Stimulated activated CD8-positive, alpha-beta memory T cell treated with anti-CD3 and anti-CD28 coated beads, Interleukin-12 subunit alpha, Interleukin-12 subunit beta, amount 100 ng/mL, for 24 hours (primary cell): Measurements from ENCODE around the gene MOV10L1.
A peak's percentile ranks its signal among the peaks of the same experiment; 100 is the strongest.

ENCODE experiments used
- DNase-seq: peaks from one replicate; pipeline ENCODE4 v3.0.0-alpha.2; 2020; ENCODE audit errors: extremely low read depth

Gene MOV10L1

DNA sequence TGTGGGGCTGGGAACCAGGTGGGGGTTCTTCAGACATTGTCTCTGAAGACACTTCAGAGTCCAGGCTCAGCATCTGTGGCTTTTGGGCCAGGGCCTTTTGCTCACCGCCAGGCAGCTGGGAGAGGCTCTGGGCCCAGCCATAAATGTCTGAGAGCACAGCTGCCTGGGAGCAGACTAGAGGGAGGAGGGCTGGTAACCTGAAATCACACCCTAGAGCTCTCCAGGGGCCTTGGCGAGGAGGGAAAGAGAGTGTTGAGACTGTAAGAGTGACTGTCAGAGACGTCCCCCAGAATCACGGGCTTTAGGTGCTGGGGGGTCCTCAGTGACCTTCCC, 100.0 kb downstream of the MOV10L1 start:
- DNase-seq: no peak

- peak; percentile 35 for DNase-seq
These were observed 100.6 kb downstream of the MOV10L1 start for GRCh38 chr22:50190182-50190940.

- peak; percentile 40 for DNase-seq
These were observed 101.3 kb downstream of the MOV10L1 start for GRCh38 chr22:50190941-50191741.

- no peak for DNase-seq
These were observed 102.8 kb downstream of the MOV10L1 start for GRCh38 chr22:50192436-50193204.

GRCh38 chr22:50193621-50194020, 103.8 kb downstream of the MOV10L1 start:
- DNase-seq: no peak

DNA sequence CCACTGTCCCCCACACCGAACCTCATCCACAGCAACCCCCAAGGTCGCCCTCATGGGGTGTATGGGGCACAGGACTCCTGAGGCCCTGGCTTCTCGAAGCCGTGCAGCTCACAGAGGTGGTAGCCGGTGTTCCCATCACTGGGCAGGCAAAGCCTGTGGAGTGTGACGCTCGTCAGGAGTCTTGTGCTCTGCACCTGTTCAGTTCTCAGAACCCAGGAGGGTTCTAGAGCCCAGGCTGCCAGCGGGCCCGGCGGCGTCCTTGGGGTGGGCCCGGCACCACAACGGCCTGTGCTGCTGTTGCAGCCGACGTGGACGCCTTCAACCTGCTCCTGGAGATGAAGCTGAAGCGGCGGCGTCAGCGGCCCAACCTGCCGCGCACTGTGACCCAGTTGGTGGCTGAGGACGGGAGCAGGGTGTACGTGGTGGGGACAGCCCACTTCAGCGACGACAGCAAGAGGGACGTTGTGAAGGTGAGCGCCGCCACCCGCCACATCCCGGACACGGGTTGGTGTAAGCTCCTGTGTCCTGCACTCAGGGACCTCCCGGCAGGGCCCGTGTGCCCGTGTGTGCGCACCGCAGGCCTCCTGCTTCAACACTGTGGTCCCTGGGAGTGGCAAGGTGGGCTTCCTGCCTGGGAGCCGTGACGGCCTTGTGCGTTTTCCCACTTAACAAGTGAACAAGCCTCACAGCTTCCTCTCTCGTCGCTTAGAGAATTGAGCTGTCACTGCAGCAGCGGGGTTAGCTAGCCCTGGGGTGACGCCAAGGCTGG, 104.4 kb downstream of the MOV10L1 start:
- DNase-seq: no peak

DNA sequence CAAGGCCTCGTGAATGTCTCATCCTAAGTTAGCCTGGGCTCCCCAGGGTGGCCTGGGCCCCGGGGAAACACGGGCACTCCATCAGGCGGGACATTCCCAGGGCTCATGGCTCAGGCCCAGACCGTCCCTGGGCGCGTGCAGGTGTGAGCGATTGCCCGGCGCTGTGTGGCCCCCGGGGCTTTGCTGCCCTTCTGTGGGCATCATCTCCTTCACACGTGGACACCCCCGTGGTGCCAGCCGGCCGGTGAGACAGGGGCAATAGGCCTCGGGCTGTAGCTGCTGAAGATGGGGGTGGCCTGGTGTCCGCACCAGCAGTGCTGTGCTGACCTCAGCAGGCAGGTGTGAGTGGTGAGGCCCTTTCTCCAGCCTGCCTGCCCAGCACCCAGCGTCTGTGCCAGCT, 106.5 kb downstream of the MOV10L1 start:
- no peak for DNase-seq

GRCh38 chr22:50197000-50197800, 107.4 kb downstream of the MOV10L1 start:
- no peak for DNase-seq

- DNase-seq: no peak
These were observed 108.2 kb downstream of the MOV10L1 start for GRCh38 chr22:50197856-50198623.

DNA sequence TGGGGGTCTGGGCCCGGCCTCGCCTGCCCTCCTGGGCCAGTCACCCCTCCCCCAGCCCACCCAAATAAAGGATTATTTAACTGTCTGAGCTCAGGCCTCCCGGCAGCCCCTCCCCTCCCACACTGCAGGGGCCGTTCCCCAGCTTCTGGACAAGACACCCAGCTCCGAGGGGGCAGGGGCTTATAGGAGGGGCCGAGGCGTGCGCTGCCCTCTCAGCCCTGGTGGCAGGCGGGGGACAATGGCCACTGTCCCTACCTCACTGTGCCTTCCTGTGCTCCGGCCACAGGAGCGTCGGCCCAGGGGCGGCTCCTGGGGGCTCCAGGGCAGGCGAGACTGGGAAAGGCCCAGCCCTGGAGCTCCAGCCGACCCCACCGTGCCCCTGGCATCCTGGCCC, 108.8 kb downstream of the MOV10L1 start:
- no peak for DNase-seq

GRCh38 chr22:50199251-50199721, 109.5 kb downstream of the MOV10L1 start:
- no peak for DNase-seq

- DNase-seq: no peak
These were observed 110.1 kb downstream of the MOV10L1 start for GRCh38 chr22:50199829-50200460.

DNA sequence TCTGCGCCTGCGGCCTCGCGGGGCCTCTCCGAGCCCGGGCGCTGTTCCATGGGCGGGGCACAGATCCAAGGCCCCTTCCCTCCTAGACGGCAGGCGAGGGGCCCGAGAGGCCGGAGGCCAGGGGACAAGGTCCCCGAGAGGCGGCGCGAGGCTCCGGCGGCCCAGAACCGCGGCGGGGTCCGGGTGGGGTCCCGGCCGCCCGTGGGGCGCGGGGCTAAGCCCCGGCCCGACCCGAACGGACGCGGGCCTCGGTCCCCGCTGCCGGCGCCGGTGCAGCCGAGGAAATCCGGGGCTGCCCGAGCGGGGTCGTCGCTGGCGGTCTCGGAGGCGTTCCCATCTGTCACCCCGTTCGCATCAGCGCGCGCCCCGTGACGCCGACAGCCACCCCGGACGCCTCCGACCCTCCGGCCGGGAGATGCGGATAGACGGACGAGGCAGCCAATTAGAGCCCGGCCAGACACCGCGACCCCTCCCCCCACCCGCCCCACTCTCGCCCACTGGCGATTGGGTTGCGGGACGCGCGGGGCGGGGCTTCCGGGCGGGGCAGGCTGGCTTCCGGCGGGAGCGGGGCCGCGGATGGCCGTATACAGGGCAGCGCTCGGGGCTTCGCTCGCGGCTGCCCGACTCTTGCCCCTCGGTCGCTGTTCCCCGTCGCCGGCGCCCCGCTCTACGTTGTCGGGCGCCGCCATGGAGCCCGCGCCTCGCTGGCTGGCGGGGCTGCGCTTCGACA, 110.8 kb downstream of the MOV10L1 start, which contains the start of gene SELENOO:
TSS of gene SELENOO (plus strand) at position 551 of the 730 bp plus-strand sequence. CDS start at position 577, 26 bp downstream.
- DNase-seq: peak; percentile 80

- no peak for DNase-seq
These were observed 111.7 kb downstream of the MOV10L1 start for GRCh38 chr22:50201191-50202129.

- DNase-seq: no peak
These were observed 112.4 kb downstream of the MOV10L1 start for GRCh38 chr22:50202130-50202666.

DNA sequence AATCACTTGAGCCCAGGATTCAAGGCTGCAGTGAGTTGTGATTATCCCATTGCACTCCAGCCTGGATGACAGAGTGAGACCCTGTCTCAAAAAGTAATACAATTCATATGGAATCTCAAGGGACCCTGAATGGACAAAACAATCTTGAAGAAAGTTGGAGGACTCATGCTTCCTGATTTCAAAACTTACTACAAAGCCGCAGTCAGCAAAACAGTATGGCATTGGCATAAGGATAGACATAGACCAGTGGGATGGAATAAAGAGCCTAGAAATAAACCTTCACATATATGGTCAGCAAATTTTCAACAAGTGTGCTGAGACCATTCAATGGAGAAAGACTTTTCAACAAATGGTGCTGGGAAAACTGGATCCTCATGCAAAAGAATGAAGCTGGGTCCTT, 113.5 kb downstream of the MOV10L1 start:
- DNase-seq: no peak

GRCh38 chr22:50204571-50204970, 114.8 kb downstream of the MOV10L1 start:
- no peak for DNase-seq
